GM19324 (cell line): ENCODE measurements around the gene FKBP5.
"Not testable (repeated sequence)": the region's sequence is repeated elsewhere in the genome, so short reads cannot be mapped to it uniquely, and the experiment has no call there.

Experiments
- ATAC-seq: cut with Tn5 transposase; IDR thresholded peaks from one replicate; pipeline ENCODE4 v1.9.1; 2021; ENCODE audit warnings: mild to moderate bottlenecking, moderate library complexity; ENCODE audit not compliant: unreplicated experiment, low FRiP score

FKBP5 gene

DNA sequence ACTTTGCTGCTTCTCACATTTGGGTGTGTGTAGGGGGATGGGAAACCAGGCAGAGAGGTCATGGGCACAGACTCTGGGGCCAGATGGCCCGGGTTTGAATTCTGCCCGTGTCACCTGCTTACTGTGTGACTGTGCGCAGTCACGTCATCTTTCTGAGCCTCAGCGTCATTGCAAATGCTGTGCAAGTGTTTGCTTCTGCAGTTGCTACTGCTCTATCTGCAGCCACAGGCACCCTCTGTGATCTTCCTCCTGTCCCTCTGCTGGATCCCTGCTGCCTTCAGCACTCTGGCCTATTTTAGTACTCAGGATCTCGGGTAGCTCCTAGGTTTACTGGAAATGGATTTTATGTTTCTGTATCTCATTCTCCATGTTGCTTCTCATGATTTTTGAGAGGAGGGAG is 135.4 kb downstream of the FKBP5 start:
- ATAC-seq = no peak

DNA sequence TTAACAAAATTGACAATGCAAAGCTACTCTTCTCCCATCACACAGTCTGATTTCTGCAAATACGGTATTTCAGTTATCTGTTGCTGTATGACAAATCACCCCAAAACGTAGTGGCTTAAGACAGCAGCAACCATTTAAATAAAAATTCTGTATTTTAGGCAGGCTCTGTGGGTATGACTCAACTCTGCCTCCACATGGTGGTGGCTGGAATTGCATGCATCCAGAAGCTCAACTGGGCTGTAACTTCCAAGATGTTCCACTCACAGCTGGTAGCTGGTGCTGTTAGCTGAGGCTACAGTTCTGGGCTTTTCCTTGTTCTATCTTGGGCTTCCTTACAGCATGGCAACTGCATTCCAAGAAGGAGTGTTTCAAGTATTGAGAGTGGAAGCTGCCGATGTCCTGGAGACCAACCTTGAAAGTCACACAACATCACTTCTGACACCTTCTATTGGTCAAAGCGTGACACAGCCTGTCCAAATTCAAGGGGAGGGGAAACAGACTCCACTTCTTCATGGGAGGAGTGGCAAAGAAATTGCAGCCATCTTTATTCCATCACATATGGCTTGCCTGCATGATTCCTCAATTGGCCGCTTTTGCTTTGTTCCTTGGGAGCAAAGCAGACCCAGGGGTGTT is 136.3 kb downstream of the FKBP5 start:
- no peak for ATAC-seq

DNA sequence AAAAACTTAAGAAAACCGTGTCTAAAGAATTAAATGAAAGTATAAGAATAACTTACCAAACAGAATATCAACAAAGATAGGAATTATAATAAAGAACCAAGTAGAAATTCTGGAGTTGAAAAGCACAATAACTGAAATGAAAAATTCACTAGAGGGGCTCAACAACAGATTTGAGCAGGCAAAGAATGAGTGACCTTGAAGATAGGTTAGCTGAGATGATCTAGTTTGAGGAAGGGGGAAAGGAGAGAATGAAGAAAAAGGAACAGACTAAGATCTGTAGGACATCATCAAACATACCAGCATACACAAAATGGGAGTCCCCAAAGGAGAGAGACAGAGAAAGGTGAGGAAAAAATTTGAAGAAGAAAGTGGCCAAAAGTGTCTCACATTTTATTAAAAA is 138.3 kb downstream of the FKBP5 start:
- ATAC-seq = no peak

DNA sequence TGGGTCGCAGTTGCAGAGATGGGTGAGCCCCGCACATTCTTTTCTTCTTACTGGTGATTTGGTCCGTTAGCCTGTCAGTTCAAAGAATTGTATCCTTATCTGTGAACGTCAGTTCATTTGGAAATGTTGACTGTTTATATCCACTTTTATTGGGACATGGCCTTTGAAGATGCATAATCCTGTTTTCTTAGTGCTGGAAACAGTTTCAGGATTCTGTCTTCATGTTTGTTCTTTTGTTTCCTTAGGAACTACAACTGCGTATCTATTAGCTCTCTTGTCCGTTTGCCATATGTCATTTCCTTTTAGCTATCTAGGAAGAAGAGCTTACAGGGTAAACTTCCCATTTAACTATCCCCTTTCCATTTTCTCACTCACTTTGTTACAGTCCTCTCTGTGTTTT is 141.0 kb downstream of the FKBP5 start:
- ATAC-seq = no peak

DNA sequence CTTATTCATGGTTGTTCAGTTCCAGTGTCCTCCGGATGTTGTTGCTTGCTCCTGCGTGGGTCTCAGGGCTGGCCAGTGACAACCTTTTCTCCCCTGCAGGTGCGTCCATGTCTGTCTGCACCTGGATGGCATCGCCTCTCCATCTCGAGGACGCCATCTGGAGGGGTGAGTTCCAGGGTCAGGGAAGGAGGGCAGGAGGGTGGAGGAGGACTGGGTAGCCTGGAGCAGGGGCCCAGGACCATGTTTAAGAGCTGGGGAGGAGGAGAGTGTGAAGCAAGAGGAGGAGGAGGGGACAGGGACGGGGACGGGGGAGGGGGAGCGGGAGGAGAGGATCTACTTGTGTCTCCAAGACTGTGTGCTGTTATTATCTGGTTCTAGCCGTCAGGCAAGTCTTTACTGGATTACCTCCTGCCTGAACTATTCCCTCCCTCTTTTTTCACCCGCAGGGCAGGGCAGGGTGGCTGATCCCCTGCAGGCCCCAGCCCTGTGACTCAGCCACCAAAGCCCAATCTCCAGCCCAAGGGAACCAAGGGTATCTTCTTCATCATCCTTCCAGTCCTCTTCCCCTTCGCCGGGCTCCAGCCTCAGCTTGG is 143.8 kb downstream of the FKBP5 start:
- ATAC-seq = no peak

DNA sequence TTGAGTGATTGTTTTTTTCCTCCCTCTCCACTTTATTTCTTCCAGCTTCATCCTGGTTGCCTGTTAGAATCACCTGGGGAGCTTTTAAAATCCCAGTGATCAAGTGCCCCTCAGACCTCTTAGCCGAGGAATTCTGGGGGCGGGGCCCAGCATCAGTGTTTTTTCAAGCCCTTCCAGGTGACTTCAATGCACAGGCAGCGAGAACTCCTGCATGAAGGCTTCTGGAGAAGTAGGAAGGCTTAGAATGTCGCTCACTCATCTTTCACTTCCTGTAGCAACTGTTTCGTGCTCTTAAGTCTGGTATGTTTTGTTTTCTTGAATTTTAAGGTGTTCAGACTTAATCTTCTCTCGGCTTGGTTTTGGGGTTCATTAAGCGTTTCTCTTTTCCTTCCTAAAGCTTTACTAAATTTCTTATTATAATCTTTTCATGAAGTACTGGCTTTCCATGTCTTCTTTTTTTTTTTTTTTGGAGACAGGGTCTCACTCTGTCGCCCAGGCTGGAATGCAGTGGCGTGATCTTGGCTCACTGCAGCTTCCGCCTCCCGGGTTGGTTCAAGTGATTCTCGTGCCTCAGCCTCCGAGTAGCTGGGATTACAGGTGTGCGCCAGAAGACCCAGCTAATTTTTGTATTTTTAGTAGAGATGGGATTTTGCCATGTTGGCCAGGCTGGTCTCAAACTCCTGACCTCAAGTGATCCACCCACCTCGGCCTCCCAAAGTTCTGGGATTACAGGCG is 145.1 kb downstream of the FKBP5 start:
- ATAC-seq = no peak

DNA sequence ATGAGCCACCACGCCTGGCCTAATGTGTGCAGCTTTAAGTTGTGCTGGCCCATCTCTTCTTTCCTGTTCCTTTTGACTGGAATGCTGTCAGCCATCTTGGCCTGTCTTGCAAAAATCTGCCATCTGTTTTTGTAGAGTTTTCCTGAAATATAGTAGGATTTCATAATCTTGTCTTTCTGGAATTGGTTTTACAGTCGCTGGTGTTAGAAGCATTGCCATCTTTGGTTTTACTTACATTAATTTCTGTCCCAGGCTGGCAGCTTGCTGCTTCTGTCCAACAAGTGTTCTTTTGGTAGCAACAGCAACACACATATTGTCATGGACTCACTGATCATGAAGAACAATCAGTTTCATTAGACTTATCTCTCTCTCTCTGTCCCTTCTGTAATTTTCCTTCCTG is 146.9 kb downstream of the FKBP5 start:
- no peak for ATAC-seq

DNA sequence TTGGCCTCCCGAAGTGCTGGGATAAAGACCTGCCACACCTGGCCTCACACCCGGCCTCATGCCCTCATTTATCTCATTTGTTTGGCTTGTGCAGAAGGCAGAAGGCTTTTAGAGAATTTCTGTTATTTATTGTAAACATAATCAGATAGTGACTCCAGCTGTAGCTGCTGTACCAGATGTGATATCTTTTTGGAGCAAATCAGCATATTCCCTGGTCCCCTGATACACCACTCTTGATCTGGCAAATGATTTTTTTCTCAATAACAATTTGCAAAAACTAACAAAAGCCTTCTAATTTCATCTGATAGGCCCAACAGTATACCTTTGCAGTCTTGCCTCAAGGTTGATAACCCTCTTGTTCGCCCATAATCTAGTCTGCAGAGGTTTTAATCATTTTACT is 149.5 kb downstream of the FKBP5 start:
- ATAC-seq = no peak

DNA sequence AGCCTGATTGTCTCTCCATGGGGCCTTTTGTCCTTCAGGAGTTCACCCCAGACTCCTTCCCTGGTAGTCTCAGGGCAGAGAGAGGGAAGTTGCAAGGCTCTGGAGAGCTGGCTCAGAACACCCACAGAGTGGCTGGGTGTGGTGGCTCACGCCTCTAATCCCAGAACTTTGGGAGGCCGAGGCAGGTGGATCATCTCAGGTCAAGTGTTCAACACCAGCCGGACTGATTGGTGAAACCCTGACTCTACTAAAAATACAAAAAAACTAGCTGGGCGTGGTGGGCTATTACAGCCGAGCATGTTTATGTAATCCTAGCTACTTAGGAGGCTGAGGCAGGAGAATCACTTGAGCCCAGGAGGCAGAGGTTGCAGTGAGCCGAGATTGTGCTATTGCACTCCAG is 152.9 kb downstream of the FKBP5 start:
- ATAC-seq = not testable (repeated sequence)

DNA sequence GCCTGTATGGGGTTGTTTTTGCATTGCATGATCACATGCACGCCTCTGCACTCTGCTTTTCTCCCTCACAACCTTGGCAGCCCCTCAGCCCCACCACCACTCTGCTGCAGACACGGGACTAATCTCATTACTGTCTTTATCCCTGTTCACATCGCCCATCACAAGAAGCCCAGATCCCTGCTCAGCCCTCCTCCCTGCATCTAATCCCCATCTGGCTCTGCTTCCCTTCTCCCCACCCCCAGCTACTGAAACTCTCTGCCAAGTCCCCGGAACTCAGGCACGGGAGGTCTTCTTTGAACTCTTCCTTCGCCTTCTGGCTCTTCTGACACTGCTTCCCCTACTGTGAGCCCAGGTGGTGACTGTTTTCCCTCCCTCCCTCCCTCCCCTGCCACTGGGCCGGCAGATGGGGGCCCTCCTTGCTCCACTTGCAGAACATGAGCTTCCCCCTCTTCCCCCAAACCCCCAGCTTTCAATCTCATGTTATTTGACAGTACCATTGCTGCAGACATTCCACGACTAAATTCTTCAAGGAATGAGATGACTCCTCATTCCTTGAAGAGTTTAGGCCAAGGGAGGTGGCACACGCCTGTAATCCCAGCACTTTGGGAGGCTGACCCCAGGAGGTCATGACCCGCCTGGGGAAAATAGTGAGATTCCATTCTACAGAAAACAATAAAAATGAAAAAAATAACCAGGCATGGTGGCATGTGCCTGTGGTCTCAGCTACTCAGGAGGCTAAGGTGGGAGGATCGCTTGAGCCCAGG is 154.1 kb downstream of the FKBP5 start:
- no peak for ATAC-seq

DNA sequence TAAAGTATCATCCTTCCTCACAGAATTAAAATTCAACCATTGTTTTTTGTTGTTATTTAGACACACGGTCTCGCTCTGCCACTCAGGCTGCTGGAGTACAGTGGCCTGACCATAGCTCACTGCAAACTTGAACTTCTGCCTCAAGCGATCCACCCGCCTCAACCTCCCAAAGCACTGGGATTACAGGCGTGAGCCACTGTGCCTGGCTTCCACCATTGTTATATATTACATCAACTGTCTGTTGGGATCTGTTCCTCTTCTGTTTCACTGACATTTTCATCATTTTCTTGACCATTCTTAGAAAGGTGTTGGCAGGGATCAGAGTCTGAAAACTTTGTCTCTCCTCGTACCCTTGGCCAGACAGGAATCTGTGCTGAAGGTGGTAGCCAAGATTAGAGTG is 154.7 kb downstream of the FKBP5 start:
- ATAC-seq = no peak

DNA sequence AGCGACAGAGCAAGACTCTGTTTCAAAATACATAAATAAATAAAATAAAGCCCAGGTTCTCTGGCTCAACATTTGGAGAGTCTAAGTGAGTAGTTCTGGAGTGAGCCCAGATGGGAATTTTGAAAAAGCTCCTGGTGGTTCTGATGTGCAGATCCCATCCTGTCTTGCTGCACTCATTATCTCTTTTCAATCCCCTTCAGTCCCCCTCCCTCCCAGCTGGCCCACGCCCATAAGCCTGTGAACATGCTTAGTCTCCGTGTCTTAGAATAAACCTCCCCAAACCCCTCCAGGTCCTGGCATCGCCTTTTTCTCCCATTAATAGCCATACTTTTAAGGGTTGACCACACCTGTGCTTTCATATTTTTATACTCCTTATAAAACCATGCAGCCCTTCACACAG is 156.6 kb downstream of the FKBP5 start:
- no peak for ATAC-seq

DNA sequence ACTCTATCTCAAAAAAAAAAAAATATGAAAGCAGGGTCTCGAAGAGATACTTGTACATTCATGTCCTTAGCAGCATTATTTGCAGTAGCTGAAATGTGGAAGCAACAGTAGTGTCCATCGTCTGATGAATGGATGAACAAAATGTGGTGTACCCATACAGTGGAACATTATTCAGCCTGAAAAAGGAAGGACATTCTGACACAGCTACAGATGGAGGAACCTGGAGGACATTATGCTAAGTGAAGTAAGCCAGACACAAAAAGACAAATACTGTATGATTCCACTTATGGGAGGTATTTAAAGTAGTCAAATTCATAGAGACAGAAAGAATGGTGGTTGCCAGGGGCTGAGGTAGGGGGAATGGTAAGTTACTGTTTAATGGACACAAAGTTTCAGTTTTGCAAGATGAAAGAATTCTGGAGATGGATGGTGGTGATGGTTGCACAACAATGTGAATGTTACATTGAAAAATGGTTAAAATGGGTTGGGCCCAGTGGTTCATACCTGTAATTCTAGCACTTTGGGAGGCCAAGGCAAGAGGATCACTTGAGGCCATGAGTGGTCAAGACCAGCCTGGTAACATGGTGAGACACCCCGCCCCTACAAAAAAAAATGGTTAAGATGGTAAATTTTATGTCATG is 164.2 kb downstream of the FKBP5 start:
- no peak for ATAC-seq
